ENCODE results near the gene HMGB4. TPM values are rescaled to one million over a fixed set of nuclear protein-coding genes. Genes with fewer than 3 reads are reported as not detected.

The HMGB4 gene
- total and polyA plus RNA-seq, 7 donors: not detected

DNA sequence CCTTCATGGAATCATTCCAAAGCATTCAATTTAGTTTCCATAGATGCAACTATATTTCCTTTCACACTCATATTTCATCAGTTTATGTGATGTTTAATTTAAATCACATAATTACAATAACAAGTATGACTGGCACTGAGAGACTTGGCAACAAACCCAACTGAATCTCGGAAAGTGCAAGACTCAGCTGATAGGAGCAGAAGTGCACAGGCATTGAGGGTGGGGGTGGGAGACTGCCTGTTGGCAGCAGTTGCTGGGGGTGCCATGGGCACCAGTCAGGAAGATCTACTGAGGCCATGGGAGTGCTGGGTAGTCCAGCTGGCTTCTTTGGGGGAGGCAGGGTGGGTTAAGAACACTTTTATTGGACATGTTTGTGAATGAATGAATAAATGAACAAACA lies 10.4 kb upstream of the HMGB4 start:
- no peaks in the 10 kb centered on the region for H3K36me3 ChIP-seq (ENCODE audit: insufficient read depth in 1 of 2, low read depth in 1 of 2)
- no peak for TF ChIP-seq CTCF (IDR thresholded peaks at IDR 0.05)
- no peak overlapping the region for H3K4me3 ChIP-seq
- H3K27me3 ChIP-seq (ENCODE audit: insufficient read depth in 3 of 3, low read length in 2 of 3): peaks cover 0 to 3% (median 0%) of the 10 kb centered on the region in 3 donors
- WGBS, 3 donors: 26 to 42% (median 28%) methylated on average over 1 of the region's 1 CpG
- DNase-seq (no peak), ATAC-seq (no peak)
- no peaks in the 10 kb centered on the region for H3K4me1 ChIP-seq
- intact Hi-C loops (cut with DNase I): no loop called here
- no peak overlapping the region for H3K27ac ChIP-seq
- no peaks in the 10 kb centered on the region for H3K9me3 ChIP-seq

- Histone ChIP-seq H3K4me1 (no peaks in the 10 kb centered on the region), H3K36me3 (ENCODE audit: insufficient read depth in 1 of 2, low read depth in 1 of 2) (no peaks in the 10 kb centered on the region), H3K4me3 (no peak overlapping the region), H3K27me3 (ENCODE audit: insufficient read depth in 3 of 3, low read length in 2 of 3) (peaks cover 0 to 3% (median 0%) of the 10 kb centered on the region in 3 donors), H3K27ac (no peak overlapping the region), H3K9me3 (no peaks in the 10 kb centered on the region)
- DNase-seq (no peak), ATAC-seq (no peak)
- TF ChIP-seq CTCF (IDR thresholded peaks at IDR 0.05): no peak
- intact Hi-C loops (cut with DNase I): no loop called here
- WGBS, 3 donors: 81 to 90% (median 88%) methylated on average over 5 of the region's 5 CpGs
Measured at GRCh38 chr1:33854091-33854490, 9.8 kb upstream of the HMGB4 start.

DNA sequence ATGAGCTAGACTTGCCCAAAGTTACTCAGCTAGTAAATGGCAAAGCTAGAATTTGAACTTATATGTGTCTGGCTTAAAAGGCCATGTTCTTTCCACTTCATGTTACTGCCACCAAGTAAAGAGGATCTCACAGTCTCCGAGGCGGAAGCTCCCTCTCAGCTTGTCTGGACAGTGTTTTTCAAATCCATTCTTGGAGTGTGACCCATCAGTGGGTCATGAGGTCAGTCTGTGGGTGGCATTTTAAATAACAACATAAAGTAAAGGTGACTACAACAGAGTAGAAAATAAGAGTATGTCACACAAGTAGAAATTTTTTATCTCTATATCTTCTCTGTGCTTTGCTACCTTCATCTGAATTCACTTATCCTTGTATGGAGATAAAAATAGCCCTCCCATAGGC lies 3.2 kb upstream of the HMGB4 start:
- no peaks in the 10 kb centered on the region for H3K9me3 ChIP-seq
- ATAC-seq: no peak
- no peak overlapping the region for H3K4me3 ChIP-seq
- H3K27ac ChIP-seq: no peak overlapping the region
- H3K27me3 ChIP-seq (ENCODE audit: insufficient read depth in 3 of 3, low read length in 2 of 3): peaks cover 0 to 3% (median 0%) of the 10 kb centered on the region in 3 donors
- intact Hi-C loops (cut with DNase I): no loop called here
- TF ChIP-seq CTCF (IDR thresholded peaks at IDR 0.05): no peak
- no peak for DNase-seq
- H3K36me3 ChIP-seq (ENCODE audit: insufficient read depth in 1 of 2, low read depth in 1 of 2): no peaks in the 10 kb centered on the region
- H3K4me1 ChIP-seq: no peaks in the 10 kb centered on the region
- WGBS, 3 donors: 58 to 82% (median 71%) methylated on average over 2 of the region's 2 CpGs

DNA sequence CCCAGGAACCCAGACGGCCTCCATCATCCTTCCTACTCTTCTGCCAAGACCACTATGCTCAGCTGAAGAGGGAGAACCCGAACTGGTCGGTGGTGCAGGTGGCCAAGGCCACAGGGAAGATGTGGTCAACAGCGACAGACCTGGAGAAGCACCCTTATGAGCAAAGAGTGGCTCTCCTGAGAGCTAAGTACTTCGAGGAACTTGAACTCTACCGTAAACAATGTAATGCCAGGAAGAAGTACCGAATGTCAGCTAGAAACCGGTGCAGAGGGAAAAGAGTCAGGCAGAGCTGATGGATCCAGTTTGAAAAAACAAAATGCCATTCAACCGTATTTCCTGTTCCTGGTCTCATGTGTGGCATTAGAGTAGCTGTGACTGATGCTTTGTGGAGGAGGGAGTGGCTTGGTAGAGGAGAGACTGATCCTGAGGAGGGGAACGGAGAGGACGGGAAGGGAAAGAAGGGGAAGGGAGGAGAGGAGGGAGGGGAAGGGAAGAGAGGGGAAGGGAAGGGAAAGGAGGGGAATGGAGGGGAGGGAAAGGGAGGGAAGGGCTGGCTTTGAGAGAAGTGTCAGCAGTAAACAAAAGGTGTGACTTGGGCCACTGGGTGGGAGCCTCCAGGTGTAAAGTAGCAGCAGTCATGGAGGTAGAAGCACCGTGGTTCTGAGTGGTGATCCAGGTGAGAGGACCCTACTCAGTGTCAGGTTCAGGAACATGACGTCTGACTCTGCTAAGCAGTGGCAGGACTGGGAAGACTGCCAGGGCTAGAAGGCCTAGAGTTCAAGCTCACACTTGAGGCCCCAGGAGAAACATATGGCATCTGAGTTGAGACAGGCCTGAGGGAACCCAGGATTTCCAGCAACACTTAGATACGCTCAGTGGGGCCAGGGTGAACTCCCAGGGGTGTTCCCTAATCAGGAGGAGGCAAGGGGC lies 846 bp downstream of the HMGB4 start:
- intact Hi-C loops (cut with DNase I): no loop called here
- no peak for ATAC-seq
- Histone ChIP-seq H3K36me3 (ENCODE audit: insufficient read depth in 1 of 2, low read depth in 1 of 2) (no peaks in the 10 kb centered on the region), H3K4me3 (no peak overlapping the region), H3K27me3 (ENCODE audit: insufficient read depth in 3 of 3, low read length in 2 of 3) (peaks cover 0 to 3% (median 0%) of the 10 kb centered on the region in 3 donors), H3K4me1 (no peaks in the 10 kb centered on the region), H3K27ac (no peak overlapping the region), H3K9me3 (no peaks in the 10 kb centered on the region)
- no peak for TF ChIP-seq CTCF (IDR thresholded peaks at IDR 0.05)
- WGBS, 3 donors: 70 to 75% (median 75%) methylated on average over 12 to 14 of the region's 14 CpGs
- DNase-seq: no peak
